Stomach (tissue), 9 donors: Measurements from ENCODE around the gene OR4S1. TPM values are rescaled to one million over a fixed set of nuclear protein-coding genes. Genes with fewer than 3 reads are reported as not detected.
"Not testable (repeated sequence)": the region's sequence is repeated elsewhere in the genome, so short reads cannot be mapped to it uniquely, and the experiment has no call there.

Experiments
- DNase-seq, 2 donors: peaks; one replicate each; pipeline versions ENCODE4 v3.0.0 to v3.0.0-alpha.2; 2013 to 2019
- H3K27ac ChIP-seq, 5 donors: fragments of 200-600 bp in 4 of 5; sonication (generic) in 4 of 5; one replicate each; pipeline ENCODE4 v1.5.1; 2013 to 2019; ENCODE audit warnings: mild to moderate bottlenecking in 1 of 5, moderate library complexity in 1 of 5
- H3K27me3 ChIP-seq, 3 donors: fragments of 200-600 bp; sonication (generic); one replicate each; pipeline ENCODE4 v1.5.1; 2017 to 2019; ENCODE audit warnings: mixed run types in 1 of 3
- H3K36me3 ChIP-seq, 4 donors: fragments of 200-600 bp; sonication (generic); 1 replicate in 3 of 4; 2 replicates in 1 of 4; pipeline ENCODE4 v1.5.1; 2016 to 2019
- H3K4me1 ChIP-seq, 4 donors: fragments of 200-600 bp; sonication (generic); one replicate each; pipeline ENCODE4 v1.5.1; 2016 to 2019
- H3K4me3 ChIP-seq, 4 donors: fragments of 200-600 bp; sonication (generic) in 3 of 4; one replicate each; pipeline ENCODE4 v1.5.1; 2016 to 2019; ENCODE audit warnings: mild to moderate bottlenecking in 1 of 4
- H3K9me3 ChIP-seq, 4 donors: fragments of 200-600 bp; sonication (generic); one replicate each; pipeline ENCODE4 v1.5.1; 2016 to 2019
- CTCF ChIP-seq, 7 experiments: fragments of 450-650 bp in 4 of 7; fragments of 200-600 bp in 3 of 7; sonication (generic) in 3 of 7; IDR thresholded peaks; one replicate each; pipeline ENCODE4 v1.5.1; 2016 to 2019; ENCODE audit warnings: antibody characterized with exemption in 7 of 7, control low read depth in 2 of 7, mild to moderate bottlenecking in 1 of 7
- EP300 ChIP-seq: sonication (generic); formaldehyde crosslinking; IDR thresholded peaks from one replicate; pipeline ENCODE4 v1.6.1; 2017; ENCODE audit warnings: antibody characterized with exemption
- POLR2A ChIP-seq, 4 donors: fragments of 450-650 bp; IDR thresholded peaks; one replicate each; pipeline ENCODE4 v1.6.1; 2016; ENCODE audit warnings: antibody characterized with exemption in 4 of 4, control low read depth in 2 of 4, mild to moderate bottlenecking in 1 of 4, moderate library complexity in 1 of 4
- POLR2AphosphoS5 ChIP-seq, 3 donors: sonication (generic); formaldehyde crosslinking; IDR thresholded peaks; one replicate each; pipeline ENCODE4 v1.6.1; 2016; ENCODE audit warnings: antibody characterized with exemption in 3 of 3
- WGBS, 5 donors: extraction: QIAGEN DNeasy Blood & Tissue Kit in 3 of 5; methylation state at CpG; one replicate each; pipeline versions ENCODE4 v1.1.5 to v1.1.7; 2013 to 2018; 5-methylcytosine and 5-hydroxymethylcytosine counted together
- intact Hi-C: fragments of 100-400 bp; cut with DNase I; formaldehyde crosslinking; loops from one replicate; pipeline ENCODE4 v1.15.1; 2023; ENCODE audit warnings: low total_unique reads
- polyA plus RNA-seq, 3 donors: library from polyadenylated mRNA; stranded (reverse); fragments of 200-250 nt; gene quantifications; one replicate each; pipeline ENCODE4 v1.2.3, GENCODE V29; 2013
- total RNA-seq, 5 donors: library from RNA; depleted of rRNA; stranded (reverse); fragments of >200 nt; gene quantifications; one replicate each; pipeline versions ENCODE4 v1.1.0 to v1.2.3, GENCODE V29; 2014 to 2016
- donor health status: healthy with polysubstance abuse.
- donor health status: Bipolar disorder and iron deficiency.
- donor health status: healthy.

OR4S1 gene
- total and polyA plus RNA-seq, 8 donors, result not detected

- Histone ChIP-seq H3K27me3 (no peaks in the 10 kb centered on the region), H3K36me3 (no peaks in the 10 kb centered on the region), H3K4me3 (no peak overlapping the region), H3K4me1 (no peaks in the 10 kb centered on the region), H3K9me3 (no peaks in the 10 kb centered on the region), H3K27ac (no peak overlapping the region)
- intact Hi-C loops, result no loop called here
- no peak for DNase-seq
- WGBS, 5 donors, result 7 to 37% (median 26%) methylated on average over 1 of the region's 1 CpG
- no peak for TF ChIP-seq POLR2AphosphoS5 (IDR thresholded peaks at IDR 0.05)
- no peak for TF ChIP-seq CTCF (IDR thresholded peaks at IDR 0.05)
- no peak for TF ChIP-seq EP300
- TF ChIP-seq POLR2A (IDR thresholded peaks at IDR 0.05), result no peak
Measured at GRCh38 chr11:48272606-48273005, 33.4 kb upstream of the OR4S1 start.

GRCh38 chr11:48307760-48308386 is 1.9 kb downstream of the OR4S1 start:
- peaks cover 0 to 7% (median 0%) of the 10 kb centered on the region in 4 donors for H3K9me3 ChIP-seq
- intact Hi-C loops, result no loop called here
- WGBS, 5 donors, result 20 to 28% (median 21%) methylated on average over 5 of the region's 5 CpGs
- H3K4me3 ChIP-seq, result no peak overlapping the region
- no peaks in the 10 kb centered on the region for H3K4me1 ChIP-seq
- no peak overlapping the region for H3K27ac ChIP-seq
- H3K27me3 ChIP-seq, result no peaks in the 10 kb centered on the region
- no peaks in the 10 kb centered on the region for H3K36me3 ChIP-seq
- DNase-seq, result peak; percentile 40 to 70
- TF ChIP-seq EP300, result no peak
- TF ChIP-seq POLR2A (IDR thresholded peaks at IDR 0.05), result no peak
- peak in 5 of 7 experiments; percentile 37 to 72 (median 48) for TF ChIP-seq CTCF (IDR thresholded peaks at IDR 0.05)
- no peak for TF ChIP-seq POLR2AphosphoS5 (IDR thresholded peaks at IDR 0.05)

- H3K9me3 ChIP-seq, result peaks cover 0 to 12% (median 4%) of the 10 kb centered on the region in 4 donors
- intact Hi-C loops, H3K4me1 ChIP-seq, H3K4me3 ChIP-seq, DNase-seq, H3K27ac ChIP-seq, H3K27me3 ChIP-seq, H3K36me3 ChIP-seq: not testable (repeated sequence)
- 27 to 78% (median 71%) methylated on average over 2 of the region's 2 CpGs for WGBS, 5 donors
Measured at GRCh38 chr11:48313590-48313989, 7.6 kb downstream of the OR4S1 start.

- H3K27ac ChIP-seq, H3K27me3 ChIP-seq, H3K9me3 ChIP-seq, DNase-seq, H3K36me3 ChIP-seq, intact Hi-C loops, H3K4me3 ChIP-seq, H3K4me1 ChIP-seq: not testable (repeated sequence)
- WGBS, 5 donors, result 76 to 83% (median 76%) methylated on average over 2 of the region's 2 CpGs
Measured at GRCh38 chr11:48319813-48320212, 13.8 kb downstream of the OR4S1 start.

GRCh38 chr11:48324620-48325019 is 18.6 kb downstream of the OR4S1 start, which contains the start of gene OR4C3:
Gene OR4C3 (plus strand): TSS chr11:48324920. CDS start chr11:48325022, 102 bp downstream.
- H3K27me3 ChIP-seq, H3K36me3 ChIP-seq, H3K9me3 ChIP-seq, H3K4me1 ChIP-seq, H3K27ac ChIP-seq, H3K4me3 ChIP-seq, intact Hi-C loops, DNase-seq: not testable (repeated sequence)

GRCh38 chr11:48341466-48341865 is 35.4 kb downstream of the OR4S1 start:
- Histone ChIP-seq H3K4me3 (no peak overlapping the region), H3K4me1 (no peaks in the 10 kb centered on the region), H3K9me3 (peaks cover 0 to 10% (median 6%) of the 10 kb centered on the region in 4 donors), H3K27ac (no peak overlapping the region), H3K36me3 (no peaks in the 10 kb centered on the region), H3K27me3 (no peaks in the 10 kb centered on the region)
- DNase-seq, result no peak
- TF ChIP-seq CTCF (IDR thresholded peaks at IDR 0.05), result no peak
- TF ChIP-seq POLR2A (IDR thresholded peaks at IDR 0.05), result no peak
- no peak for TF ChIP-seq EP300
- TF ChIP-seq POLR2AphosphoS5 (IDR thresholded peaks at IDR 0.05), result no peak
- intact Hi-C loops, result no loop called here
- WGBS, 5 donors, result 38 to 48% (median 42%) methylated on average over 2 of the region's 2 CpGs

- WGBS, 5 donors, result 54 to 65% (median 57%) methylated on average over 2 of the region's 2 CpGs
- H3K4me3 ChIP-seq, intact Hi-C loops, H3K27ac ChIP-seq, H3K36me3 ChIP-seq, H3K27me3 ChIP-seq, H3K4me1 ChIP-seq, DNase-seq: not testable (repeated sequence)
- peaks cover 0 to 14% (median 6%) of the 10 kb centered on the region in 4 donors for H3K9me3 ChIP-seq
Measured at GRCh38 chr11:48342505-48342904, 36.5 kb downstream of the OR4S1 start.

- H3K4me3 ChIP-seq, intact Hi-C loops, H3K27me3 ChIP-seq, H3K36me3 ChIP-seq, DNase-seq, H3K27ac ChIP-seq, H3K4me1 ChIP-seq: not testable (repeated sequence)
- WGBS, 5 donors, result 71 to 80% (median 78%) methylated on average over 4 to 5 of the region's 5 CpGs
- H3K9me3 ChIP-seq, result peaks cover 0 to 14% (median 9%) of the 10 kb centered on the region in 4 donors
Measured at GRCh38 chr11:48346286-48346685, 40.3 kb downstream of the OR4S1 start.
